Umbilical cord (tissue), 2 donors: ENCODE results near the gene RNF225. TPM values are rescaled to one million over a fixed set of nuclear protein-coding genes. Genes with fewer than 3 reads are reported as not detected.
"Not testable (repeated sequence)": the region's sequence is repeated elsewhere in the genome, so short reads cannot be mapped to it uniquely, and the experiment has no call there.

Experiments used
- DNase-seq: peaks from one replicate; pipeline ENCODE4 v3.0.0-alpha.2; 2015; ENCODE audit warnings: low spot score
- total RNA-seq: library from RNA; depleted of rRNA; stranded (reverse); fragments of >200 nt; gene quantifications from one replicate; pipeline ENCODE4 v1.2.3, GENCODE V29; 2014; ENCODE audit warnings: low replicate concordance; ENCODE audit not compliant: insufficient read depth

The RNF225 gene
- total RNA-seq, 1 donor from 2014 or later: 0.72 TPM

DNA sequence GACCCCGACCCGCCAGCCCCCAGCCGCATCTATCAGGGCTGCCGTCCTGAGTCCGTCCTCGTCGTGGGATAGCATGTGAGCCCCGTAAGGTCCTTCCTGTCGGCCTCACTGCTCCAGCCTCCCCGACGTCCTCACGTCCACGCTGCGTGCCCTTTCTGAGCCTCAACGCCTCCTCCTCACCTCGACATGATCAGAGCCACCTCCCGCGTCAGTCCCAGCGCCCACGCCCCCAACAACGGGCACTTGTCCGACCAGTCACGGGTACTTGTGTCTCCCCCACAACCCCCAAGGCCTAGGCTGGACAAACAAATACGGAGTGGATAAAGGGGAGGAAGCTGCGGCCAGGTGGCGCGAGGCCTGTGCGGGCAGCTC, 33.6 kb upstream of the RNF225 start:
- no peak for DNase-seq

DNA sequence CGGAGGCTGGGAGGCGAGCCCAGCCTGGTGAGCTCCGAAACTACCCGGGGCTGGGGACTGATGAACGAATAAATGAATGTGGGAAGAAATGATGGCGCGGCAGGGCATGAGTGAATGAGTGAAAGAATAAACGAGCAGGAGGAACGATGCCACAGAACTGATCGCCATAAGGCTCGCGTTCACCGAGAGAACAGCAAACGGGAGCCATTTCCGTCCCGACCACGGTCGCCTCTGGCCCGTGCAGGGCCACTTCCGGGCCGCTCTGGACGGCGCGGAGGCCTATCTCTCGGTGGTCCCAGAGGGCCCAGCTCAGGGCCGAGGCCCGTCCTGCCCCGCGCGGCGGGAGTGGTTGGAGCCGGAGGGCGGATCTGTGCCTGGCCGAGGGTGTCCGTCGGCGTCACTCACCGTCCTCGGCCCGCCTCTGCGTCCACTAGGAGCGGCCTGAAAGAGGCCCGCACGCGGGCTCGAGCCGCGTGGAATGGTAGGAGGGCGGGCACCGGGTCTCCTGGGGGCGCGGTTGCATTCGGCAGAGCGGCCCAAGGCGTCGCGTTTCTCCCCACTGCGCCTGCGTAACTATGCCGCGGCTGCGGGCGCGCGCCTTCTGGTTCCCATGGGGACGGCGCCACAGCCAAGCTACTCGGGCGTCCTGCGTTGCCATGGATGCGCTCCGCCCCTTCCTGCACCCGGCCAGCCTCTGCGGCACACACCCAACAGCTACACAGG, 33.0 kb upstream of the RNF225 start, which contains the start of gene ZNF497:
ZNF497 (minus strand) TSS at position 480 of the 723 bp plus-strand sequence. CDS start 5,116 bp downstream, outside the sequence.
- peak; percentile 99 for DNase-seq

DNA sequence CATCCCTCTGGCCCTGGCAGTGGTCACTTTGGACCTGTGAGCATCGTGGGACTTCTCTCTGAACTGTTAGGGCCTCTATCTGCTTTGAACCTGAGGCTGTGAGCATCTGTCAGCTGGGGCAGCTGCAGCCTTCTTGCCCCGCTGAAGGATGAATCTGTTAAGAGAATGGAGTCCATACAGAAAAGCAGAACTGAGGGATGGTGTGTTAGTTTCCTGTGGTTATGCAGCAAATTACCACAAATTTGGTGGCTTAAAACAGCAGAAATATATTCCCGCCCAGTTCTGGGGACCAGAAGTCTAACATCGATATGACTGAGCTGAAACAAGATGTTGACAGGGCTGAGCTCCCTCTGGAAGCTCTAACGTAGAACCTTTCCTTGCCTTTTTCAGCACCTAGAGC, 31.3 kb upstream of the RNF225 start:
- no peak for DNase-seq

DNA sequence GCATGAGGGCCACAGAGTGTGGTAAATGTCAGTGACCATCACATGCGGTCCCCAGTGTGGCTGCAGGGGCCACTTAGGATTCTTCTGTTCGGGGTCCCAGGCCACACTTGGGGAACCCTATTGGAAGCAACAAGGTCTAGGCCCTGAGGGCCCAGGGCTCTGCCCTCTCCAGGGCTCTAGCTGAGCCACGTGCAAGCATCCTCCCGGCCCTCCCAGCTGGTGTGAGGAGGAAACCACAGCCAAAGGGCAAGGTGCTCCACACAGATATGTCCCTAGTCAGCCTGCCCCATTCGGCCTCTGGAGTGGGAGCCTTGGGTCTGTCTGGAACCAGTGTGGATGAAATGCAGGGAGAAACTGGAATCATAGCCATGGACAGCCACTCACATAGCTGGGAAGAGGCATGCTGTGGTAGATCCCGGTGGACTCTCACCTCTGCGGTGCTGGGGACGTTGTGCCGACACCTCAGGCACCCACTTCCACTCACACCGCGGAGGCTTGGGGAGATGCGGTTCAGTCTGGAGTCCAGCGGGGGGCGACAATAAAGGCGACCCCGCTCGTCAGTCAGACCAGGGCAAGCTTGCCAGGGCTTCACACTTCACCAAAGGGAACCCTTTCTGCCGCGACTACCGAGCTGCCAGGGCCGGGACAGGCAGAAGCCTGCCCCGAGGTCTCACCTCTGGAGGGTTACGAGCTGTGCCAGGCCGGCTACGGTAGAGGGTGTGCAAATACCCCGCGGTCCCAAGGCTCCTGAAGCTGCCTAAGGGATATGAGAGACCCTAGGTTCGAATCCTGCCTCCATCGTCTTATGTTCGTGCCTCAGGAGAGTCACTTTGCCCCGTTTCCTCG, 28.6 kb upstream of the RNF225 start:
- DNase-seq: no peak

DNA sequence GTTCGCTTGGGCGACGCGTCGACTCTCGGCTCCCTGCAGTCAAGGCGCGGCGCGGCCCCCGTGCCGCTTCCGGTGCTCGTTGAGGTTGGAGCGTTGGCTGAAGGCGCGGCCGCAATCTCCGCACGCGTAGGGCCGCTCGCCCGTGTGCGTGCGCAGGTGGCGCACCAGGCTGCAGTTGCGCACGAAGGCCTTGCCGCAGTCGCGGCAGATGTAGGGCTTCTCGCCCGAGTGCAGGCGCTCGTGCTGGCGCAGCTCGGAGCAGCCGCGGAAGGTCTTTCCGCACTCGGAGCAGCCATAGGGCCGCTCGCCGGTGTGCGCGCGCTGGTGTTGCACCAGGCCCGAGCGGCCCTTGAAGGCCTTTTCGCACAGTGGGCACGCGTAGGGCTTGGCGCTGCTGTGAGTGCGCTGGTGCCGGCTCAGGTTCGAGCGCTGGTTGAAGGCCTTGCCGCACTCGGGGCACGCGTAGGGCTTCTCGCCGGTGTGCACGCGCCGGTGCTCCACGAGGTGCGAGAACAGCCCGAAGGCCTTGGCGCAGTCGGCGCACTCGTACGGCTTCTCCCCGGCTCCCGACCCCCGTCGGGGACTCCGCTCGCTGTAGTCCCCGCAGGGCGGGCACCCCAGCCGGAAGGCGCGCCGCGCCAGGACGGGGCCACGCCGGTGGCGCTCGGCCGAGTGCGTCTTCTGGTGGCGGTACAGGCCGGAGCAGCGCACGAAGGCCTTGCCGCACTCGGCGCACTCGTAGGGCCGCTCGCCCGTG, 27.6 kb upstream of the RNF225 start:
- no peak for DNase-seq

DNA sequence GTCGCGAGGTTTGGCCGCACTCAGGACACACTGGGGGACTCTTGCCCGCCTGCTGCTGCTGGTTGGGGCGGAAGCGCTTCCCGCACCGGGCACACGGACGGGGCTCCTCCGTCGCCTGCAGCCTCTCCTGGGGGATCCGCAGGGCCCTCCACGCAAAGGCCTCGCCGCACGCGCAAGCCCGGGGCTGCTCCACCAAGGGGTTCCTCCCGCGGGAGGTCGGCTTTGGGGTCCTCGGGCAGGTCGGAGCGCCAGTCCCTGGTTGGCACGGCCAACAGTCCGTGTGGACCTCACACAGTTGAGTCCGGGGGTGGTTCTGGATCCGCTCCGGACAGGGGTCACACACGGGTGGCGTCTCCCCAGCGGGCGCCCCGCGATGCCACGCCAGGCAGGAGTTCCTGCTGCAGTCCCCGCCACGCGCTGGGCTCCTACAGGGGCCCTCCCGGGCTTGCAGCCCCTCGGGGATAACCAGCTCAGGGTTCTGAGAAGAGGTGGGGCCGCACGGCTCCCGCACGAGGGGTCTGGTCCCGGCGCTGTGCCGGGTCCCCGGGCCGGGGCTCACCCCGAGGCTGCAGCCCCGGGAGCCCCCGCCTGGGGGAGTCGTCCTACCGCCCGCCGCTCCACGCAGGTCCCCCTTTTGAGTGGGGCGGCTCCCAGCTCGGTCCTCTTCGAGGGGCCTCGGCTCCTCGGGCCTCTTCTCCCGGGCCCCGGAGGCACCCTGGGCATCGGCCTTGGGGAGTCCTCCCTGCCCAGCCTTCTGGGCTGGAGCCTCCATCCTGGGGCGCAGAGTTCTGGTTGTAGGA, 26.7 kb upstream of the RNF225 start:
- no peak for DNase-seq

DNA sequence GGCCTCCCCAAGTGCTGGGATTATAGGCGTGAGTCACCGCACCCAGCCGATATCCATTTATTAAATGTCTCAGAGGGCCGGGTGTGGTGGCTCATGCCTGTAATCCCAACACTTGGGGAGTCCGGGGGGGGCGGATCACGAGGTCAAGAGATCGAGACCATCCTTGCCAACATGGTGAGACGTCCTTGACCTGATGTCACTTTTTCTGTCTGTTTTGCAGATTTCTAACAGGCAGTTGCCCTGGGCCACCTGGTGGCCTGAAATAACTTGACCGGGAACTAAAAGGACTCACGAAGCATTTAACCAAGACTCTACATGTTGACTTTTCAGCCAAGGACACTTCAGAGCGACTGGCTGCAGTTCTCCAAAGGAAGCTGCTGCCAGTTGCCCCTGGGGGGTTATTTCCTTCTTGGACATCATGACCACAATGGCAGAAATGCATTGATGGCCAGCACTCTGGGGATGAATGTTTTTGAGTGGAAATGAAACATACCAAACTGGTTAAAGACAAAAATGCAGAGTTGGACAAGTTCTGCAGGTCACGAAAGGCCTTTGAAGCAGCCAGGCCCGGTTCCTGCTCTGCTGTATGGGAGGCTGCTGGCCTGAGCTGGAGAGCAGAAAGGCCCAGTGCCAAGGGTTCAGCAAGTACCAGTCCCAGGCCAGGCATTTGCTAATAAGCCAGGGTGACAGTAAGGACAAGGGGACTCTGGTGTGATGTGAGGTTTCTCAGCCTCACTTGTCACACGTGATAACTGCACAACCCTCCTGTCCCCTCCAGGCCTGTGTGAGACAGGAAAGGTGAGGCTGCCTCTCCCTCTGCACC, 22.9 kb upstream of the RNF225 start:
- no peak for DNase-seq

DNA sequence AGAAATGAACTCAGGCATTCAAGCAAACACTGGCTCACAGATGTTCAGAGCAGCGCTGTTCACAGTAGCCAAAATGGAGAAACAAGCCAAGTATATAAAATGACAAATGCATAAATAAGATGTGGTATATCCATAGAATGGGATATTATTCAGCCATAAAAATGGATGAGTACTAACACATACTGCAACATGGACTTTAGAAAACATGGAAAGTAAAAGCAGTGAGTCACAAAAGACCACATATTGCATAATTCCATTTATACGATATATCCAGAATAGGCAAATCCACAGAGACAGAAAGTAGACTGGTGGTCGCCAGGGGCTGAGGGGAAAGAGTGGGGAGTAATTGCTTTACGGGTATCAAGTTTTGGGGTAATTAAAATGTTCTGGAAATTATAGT, 21.3 kb upstream of the RNF225 start:
- no peak for DNase-seq

DNA sequence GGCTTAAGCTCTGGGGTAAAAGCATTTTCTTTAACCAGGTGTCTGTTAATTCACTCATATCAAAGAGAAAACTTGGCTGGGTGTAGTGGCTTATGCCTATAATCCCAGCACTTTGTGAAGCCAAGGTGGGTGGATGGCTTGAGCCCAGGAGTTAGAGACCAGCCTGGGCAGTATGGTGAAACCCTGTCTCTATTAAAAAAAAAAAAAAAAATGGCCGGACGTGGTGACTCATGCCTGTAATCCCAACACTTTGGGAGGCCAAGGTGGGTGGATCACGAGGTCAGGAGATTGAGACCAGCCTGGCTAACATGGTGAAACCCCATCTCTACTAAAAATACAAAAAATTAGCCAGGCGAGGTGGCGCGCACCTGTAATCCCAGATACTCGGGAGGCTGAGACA, 18.7 kb upstream of the RNF225 start:
- DNase-seq: not testable (repeated sequence)

DNA sequence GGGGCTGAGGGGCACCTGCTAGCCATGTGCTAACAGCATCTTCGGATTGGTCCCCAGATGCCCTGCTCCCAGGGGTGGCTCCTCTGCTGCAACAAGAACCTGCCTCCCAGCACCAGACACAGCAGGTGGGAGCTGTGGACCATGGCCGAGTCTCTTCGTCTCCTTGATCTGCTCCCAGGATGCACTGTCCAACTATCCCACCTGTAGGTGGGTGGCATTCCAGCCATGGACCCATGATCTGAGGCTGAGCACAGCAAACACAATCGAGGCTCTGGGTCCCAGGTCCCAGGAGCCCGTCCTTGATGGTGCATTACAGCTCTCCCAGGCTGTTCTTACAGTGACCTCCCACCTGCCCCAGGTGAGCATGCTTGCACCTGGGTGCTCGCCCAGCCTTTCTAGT, 16.2 kb upstream of the RNF225 start:
- no peak for DNase-seq

DNA sequence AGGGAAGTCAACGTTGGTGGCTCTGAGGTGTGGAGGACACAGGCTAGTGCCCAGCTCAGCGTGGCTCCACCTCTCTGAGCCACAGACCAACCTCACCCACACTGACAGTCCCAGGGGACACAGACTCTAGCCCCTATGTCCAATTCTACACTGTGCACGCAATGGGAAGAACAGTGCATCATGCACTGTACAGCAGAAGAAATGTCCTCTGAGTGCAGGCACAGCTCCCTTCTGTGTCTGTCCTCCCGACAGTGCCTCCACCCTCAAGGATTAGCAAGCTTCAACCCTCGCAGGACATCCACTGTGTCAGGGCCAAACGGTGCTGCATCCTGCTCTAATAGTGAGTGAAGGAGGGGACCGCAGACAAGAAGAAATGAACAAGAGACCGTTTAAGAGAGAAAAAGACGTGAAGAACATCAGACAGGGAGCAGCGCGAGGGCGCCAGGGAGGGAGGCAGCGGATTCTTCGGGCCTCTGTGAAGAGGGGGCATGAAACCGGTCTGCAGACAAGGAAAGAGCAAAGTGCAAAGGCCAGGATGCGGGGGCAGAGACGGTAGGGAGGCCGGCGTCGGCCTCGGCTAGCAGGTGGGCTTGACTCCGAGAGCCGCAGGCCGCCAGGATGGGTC, 15.3 kb upstream of the RNF225 start:
- DNase-seq: no peak

DNA sequence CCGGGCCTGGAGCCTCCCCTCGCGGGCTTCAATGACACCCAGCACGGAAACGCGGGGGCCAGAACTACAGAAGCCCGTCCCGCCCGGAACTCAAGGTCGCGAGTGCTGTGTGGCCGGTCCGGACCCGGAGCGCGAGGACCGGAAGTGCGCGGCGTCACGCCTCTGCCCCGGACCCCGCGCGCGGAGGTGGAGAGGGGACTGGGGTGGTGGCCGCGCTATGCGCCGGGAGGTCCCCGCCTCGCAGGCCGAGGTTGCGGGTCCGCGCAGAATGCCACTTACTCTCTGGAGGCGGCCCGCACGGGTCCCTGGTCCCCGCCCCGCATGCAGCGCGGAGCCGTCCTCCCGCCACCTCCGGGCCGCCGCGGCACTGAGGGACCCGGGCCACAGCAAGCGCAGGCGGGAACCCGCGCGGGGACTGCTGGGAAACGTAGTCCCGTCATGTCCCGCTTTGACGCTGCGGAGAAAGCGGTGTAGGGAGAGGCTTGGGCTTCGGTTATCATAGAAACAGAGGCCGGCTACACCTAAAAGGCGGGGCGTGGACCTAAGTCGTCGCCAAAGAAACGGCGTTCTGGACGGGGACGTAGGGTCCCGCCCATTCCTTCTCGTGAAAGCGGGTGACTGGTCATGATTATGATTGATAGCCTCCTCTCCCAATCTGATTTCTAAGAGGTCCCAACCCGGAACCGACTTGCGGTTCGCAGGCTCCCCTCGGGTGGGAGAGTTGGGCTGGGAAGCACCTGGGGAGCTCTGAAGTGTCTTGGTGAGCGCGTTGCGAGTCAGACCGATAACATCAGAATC, 14.6 kb upstream of the RNF225 start, which contains the start of gene ZNF837:
ZNF837 (minus strand) TSS at position 369 of the 798 bp plus-strand sequence. CDS start 11,698 bp downstream, outside the sequence.
- peak; percentile 100 for DNase-seq

DNA sequence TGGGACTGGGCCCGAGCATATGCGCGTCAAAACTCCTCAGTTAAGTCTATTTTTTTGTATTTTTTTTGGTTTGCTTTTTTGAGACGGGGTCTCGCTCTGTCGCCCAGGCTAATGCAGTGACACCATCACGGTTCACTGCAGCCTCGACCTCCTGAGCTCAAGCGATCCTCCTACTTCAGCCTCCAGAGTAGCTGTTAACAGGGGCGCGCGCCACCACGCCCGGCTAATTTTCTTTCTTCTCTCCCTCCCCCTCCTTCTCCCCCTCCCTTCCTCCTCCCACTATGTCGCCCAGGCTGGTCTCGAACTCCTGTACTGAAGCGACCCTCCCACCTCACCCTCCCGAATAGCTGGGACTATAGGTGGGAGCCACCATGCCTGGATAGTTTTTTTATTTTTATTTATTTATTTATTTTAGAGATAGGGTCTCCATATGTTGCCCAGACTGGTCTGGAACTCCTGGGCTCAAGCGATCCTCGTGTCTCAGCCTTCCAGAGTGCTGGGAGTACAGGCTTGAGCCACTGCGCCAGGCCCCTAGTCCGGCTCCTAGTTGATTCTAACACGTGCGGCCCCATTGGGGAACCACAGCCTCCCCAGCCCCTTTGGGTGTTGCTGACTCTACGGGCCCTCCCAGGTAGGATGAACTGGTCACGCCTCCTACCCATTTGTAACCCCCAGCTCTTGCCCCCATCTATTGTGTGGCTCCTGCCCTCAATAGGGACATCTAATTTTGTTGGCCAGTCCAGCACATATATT, 13.8 kb upstream of the RNF225 start:
- DNase-seq: no peak

DNA sequence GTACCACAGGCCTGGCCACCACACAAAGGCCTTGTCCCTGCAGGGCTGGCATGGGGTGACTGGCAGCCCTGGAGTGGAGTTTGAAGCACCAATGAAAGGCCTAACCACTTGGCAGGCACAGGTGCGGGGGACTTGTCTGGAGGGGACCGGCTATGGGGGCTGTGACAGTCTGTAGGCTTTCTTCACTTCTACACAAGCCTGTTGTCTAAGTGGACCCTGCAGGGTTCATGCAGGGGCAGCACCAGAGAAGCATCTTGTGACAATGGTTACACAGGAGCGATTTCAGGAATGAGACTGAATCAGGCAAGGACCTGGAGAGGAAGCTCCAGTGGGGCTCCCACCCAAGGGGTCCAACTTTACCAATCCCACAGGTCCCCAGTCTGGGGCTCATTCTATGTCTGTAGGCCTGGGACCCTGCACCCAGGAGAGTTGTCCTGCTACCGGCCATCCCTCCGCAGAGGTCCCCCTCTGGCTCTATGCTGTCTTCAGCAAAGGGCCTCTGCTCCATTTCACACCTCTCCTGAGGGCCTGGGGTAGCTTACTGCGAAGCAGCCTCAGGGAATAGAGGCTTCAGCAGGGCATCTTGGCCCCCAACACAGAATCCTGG, 12.4 kb upstream of the RNF225 start:
- no peak for DNase-seq

DNA sequence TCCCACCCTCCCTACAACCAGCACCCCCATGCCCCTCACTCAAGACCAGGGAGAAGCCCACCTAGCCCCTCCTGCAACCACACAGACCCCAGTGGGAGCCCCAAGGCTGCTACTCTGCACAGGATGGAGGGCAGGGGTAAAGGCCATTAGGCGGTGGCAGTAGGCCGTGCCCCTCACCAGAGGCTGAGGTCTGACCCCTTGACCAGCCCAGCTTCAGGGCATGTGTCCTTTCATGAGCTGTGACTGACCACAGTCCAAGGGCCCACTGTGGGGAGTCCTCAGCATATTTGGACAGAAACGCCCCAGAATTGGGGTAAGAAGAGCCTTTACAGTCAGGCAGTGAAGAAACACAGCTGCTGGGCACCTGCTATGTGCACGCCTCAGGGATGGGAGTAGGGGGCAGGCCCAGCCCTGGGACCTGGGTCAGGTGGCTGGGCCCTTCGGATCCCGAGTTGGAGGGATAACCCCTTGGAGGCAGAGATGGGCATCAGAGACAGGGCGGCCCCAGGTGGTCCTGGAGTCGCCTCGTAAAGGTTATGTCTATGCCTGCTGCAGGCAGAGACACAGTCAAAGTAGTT, 10.1 kb upstream of the RNF225 start:
- DNase-seq: no peak

DNA sequence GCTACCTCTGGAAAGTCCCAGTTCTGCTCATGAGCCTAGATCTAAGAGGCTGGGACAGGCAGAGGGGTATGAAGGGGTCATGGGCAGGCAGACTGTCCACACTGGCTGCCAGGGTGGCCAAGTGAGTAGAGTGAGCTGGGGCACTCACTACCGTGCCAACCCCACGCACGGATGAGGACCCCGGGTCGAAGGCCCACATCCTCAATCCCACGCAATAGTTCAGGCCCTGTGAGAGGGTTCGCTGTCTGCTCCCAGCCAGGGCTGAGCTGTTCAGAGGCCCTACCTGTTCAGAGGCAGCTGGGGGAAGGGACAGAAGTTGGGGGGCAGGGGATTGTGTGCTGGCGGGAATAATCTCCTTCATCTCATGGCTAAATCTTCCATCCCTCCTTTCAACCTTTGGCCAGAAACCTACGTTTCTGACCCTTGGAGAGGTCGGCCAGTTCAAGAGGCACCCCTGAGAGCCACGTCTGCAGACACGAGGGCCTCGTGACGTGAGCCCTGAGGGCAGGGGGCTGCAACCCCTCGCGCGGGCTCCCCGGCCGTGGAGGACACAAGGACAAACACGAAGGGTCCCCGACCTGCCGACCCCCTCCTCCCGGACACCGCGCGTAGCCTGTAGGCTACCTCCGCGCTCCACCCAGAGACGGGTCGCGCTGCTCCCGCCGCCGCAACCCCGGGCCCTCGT, 9.4 kb upstream of the RNF225 start:
- DNase-seq: no peak
